B cell (primary cell): ENCODE results near the gene DHDH.

Experiments used
- CTCF ChIP-seq: fragments of 200-600 bp; IDR thresholded peaks from one replicate; pipeline ENCODE4 v1.8.0; 2022; ENCODE audit warnings: antibody characterized with exemption, mild to moderate bottlenecking
- EZH2 ChIP-seq: IDR thresholded peaks from 2 replicates; pipeline ENCODE4 v1.6.1; 2012; ENCODE audit warnings: borderline replicate concordance, low read depth, mild to moderate bottlenecking, moderate library complexity, low read length; ENCODE audit not compliant: insufficient read depth, poor library complexity, severe bottlenecking

DNA sequence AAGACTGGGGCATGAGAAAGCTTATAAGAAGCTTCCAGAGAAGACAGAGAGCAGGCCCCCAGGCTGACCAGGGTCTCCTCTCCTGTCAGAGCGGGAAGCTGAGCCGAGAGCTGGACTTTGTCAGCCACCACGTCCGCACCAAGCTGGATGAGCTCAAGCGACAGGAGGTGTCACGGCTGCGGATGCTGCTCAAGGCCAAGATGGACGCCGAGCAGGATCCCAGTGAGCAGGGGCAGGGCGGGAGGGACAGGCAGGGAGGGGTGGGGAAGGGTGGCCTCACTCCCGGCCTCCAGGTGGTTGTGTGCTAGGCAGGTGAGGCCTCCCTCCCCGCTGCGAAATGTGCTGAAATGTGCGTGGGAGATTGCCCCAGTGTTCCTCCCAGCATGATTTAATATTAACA is 27.8 kb upstream of the DHDH start:
- no peak for TF ChIP-seq CTCF
- no peak for TF ChIP-seq EZH2
